ENCODE results near the gene EFCAB13.
"Not testable (repeated sequence)": the region's sequence is repeated elsewhere in the genome, so short reads cannot be mapped to it uniquely, and the experiment has no call there.

Gene EFCAB13

DNA sequence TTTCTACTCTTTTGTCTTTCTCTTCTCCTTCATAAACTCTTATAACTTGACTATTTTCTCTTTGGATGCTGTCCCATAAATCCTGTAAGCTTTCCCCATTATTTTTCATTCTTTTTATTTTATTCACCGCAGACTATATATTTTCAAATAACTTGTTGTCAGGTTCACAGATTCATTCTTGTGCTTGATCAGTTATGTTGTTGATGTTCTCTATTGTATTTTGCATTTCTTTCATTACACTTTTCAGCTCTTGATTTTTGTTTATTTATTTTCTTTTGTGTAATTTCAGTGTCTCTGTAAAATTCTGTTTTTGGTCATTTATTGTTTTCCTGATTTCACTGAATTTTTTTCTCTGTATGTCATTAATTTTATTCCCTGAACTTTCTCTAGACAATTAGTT is 49.2 kb downstream of the EFCAB13 start:
- H3K27ac Mint-ChIP-seq = no peak overlapping the region
- peaks cover 22% of the 10 kb centered on the region for H3K9me3 Mint-ChIP-seq
- no peak overlapping the region for H3K4me3 Mint-ChIP-seq
- H3K4me1 Mint-ChIP-seq = no peaks in the 10 kb centered on the region
- H3K27me3 Mint-ChIP-seq (ENCODE audit: low read depth, poor library complexity) = peaks cover 29% of the 10 kb centered on the region
- no peak for TF ChIP-seq CTCF (IDR thresholded peaks at IDR 0.05)
- no peak for DNase-seq
- H3K36me3 Mint-ChIP-seq (ENCODE audit: low read depth) = peaks cover 16% of the 10 kb centered on the region

DNA sequence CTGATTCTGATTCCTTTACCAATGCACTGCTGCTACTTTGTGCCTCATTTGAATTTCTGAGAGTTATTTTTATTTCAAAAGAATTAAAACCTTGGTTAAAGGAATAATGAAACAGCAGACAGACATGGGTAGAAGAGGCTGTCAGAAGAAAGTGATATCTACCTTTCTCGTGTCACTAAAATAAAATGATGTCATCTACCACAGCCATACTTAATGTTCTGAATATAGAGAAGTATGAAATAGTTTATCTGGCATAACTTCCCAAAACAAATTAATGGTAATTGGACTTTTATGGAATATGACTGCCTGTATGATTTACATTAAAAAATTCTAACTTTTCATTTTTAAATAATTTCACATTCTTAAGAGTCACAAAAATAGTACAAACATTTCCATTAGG is 52.5 kb downstream of the EFCAB13 start:
- H3K27ac Mint-ChIP-seq = no peak overlapping the region

GRCh38 chr17:47388825-47389224 is 65.1 kb downstream of the EFCAB13 start:
- no peak for DNase-seq
- no peak for TF ChIP-seq CTCF (IDR thresholded peaks at IDR 0.05)
- H3K36me3 Mint-ChIP-seq (ENCODE audit: low read depth) = peaks cover 41% of the 10 kb centered on the region
- H3K9me3 Mint-ChIP-seq = peaks cover 29% of the 10 kb centered on the region
- H3K27ac Mint-ChIP-seq = no peak overlapping the region
- H3K4me1 Mint-ChIP-seq = no peaks in the 10 kb centered on the region
- H3K27me3 Mint-ChIP-seq (ENCODE audit: low read depth, poor library complexity) = peaks cover under 1% of the 10 kb centered on the region
- no peak overlapping the region for H3K4me3 Mint-ChIP-seq

More for the DNA sequence above, 52.5 kb downstream of the EFCAB13 start:
- Mint-ChIP-seq H3K36me3 (ENCODE audit: low read depth) (peaks cover 16% of the 10 kb centered on the region), H3K4me3 (no peak overlapping the region), H3K4me1 (no peaks in the 10 kb centered on the region), H3K27me3 (ENCODE audit: low read depth, poor library complexity) (peaks cover 30% of the 10 kb centered on the region), H3K9me3 (peaks cover 35% of the 10 kb centered on the region)
- no peak for TF ChIP-seq CTCF (IDR thresholded peaks at IDR 0.05)
- DNase-seq = no peak

- not testable (repeated sequence) for H3K36me3 Mint-ChIP-seq (ENCODE audit: low read depth); DNase-seq; H3K27me3 Mint-ChIP-seq (ENCODE audit: low read depth, poor library complexity); H3K4me3 Mint-ChIP-seq; H3K4me1 Mint-ChIP-seq; H3K27ac Mint-ChIP-seq
- H3K9me3 Mint-ChIP-seq = peaks cover 13% of the 10 kb centered on the region
Observed at GRCh38 chr17:47397532-47398128, 73.9 kb downstream of the EFCAB13 start.

- no peak for DNase-seq
- Mint-ChIP-seq H3K9me3 (peaks cover 13% of the 10 kb centered on the region), H3K36me3 (ENCODE audit: low read depth) (peaks cover 9% of the 10 kb centered on the region), H3K4me3 (no peak overlapping the region), H3K27me3 (ENCODE audit: low read depth, poor library complexity) (no peaks in the 10 kb centered on the region), H3K4me1 (no peaks in the 10 kb centered on the region), H3K27ac (no peak overlapping the region)
- TF ChIP-seq CTCF (IDR thresholded peaks at IDR 0.05) = no peak
Observed at GRCh38 chr17:47400333-47400732, 76.6 kb downstream of the EFCAB13 start.

- no peak overlapping the region for H3K4me3 Mint-ChIP-seq
- H3K27me3 Mint-ChIP-seq (ENCODE audit: low read depth, poor library complexity) = no peaks in the 10 kb centered on the region
- H3K36me3 Mint-ChIP-seq (ENCODE audit: low read depth) = peaks cover 9% of the 10 kb centered on the region
Observed at GRCh38 chr17:47401100-47401499, 77.3 kb downstream of the EFCAB13 start.

More at GRCh38 chr17:47401100-47401499, 77.3 kb downstream of the EFCAB13 start:
- DNase-seq = no peak
- no peaks in the 10 kb centered on the region for H3K4me1 Mint-ChIP-seq
- TF ChIP-seq CTCF (IDR thresholded peaks at IDR 0.05) = no peak
- peaks cover 13% of the 10 kb centered on the region for H3K9me3 Mint-ChIP-seq
- H3K27ac Mint-ChIP-seq = no peak overlapping the region
